ENCODE data around the gene DCANP1.

GRCh38 chr5:135481387-135481786 lies 34.2 kb upstream of the DCANP1 start:
- TF ChIP-seq CTCF (IDR thresholded peaks at IDR 0.05) (no peak), ZFX (IDR thresholded peaks at IDR 0.05; ENCODE audit: borderline replicate concordance) (no peak)

Measured in 22Rv1 (cell line).